HFF-Myc (cell line): Measurements from ENCODE around the gene MRPS18A.

ENCODE experiments used
- DNase-seq: peaks from one replicate; pipeline ENCODE4 v3.0.0-alpha.2; 2011; ENCODE audit warnings: low read depth; ENCODE audit errors: extremely low read depth
- H3K4me3 ChIP-seq: replicated peaks from 2 replicates; pipeline ENCODE4 v1.5.1; 2011; ENCODE audit warnings: low read depth, mild to moderate bottlenecking, control low read depth, low read length
- TF ChIP-seq, protein P1 (sequence below): IDR thresholded peaks from 2 replicates; pipeline ENCODE4 v1.5.1; 2012; ENCODE audit warnings: mild to moderate bottlenecking, low read depth, low read length, control low read depth; ENCODE audit errors: missing control alignments

Gene MRPS18A

DNA sequence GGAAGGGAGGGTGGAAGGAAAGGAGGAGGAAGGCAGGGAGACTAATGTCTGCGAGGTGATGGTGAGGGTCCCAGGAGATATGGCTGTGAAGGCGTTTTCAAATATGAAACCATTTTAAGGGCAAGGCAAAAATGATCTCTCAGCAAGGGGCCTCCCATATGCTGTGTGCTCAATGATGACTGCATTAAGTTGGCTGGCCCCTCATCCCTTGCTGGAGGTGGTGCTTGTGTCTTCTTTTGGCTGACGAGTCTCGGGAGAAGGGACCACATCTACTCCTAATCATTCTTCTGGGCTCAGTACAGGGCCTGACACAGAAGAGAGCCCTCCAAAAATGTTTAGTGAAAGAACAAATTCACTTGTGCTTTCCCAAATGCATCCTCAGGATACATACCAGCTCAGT is 23.0 kb upstream of the MRPS18A start:
- H3K4me3 ChIP-seq: no peak overlapping the region
- TF ChIP-seq, protein P1, sequence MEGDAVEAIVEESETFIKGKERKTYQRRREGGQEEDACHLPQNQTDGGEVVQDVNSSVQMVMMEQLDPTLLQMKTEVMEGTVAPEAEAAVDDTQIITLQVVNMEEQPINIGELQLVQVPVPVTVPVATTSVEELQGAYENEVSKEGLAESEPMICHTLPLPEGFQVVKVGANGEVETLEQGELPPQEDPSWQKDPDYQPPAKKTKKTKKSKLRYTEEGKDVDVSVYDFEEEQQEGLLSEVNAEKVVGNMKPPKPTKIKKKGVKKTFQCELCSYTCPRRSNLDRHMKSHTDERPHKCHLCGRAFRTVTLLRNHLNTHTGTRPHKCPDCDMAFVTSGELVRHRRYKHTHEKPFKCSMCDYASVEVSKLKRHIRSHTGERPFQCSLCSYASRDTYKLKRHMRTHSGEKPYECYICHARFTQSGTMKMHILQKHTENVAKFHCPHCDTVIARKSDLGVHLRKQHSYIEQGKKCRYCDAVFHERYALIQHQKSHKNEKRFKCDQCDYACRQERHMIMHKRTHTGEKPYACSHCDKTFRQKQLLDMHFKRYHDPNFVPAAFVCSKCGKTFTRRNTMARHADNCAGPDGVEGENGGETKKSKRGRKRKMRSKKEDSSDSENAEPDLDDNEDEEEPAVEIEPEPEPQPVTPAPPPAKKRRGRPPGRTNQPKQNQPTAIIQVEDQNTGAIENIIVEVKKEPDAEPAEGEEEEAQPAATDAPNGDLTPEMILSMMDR: no peak
- no peak for DNase-seq

DNA sequence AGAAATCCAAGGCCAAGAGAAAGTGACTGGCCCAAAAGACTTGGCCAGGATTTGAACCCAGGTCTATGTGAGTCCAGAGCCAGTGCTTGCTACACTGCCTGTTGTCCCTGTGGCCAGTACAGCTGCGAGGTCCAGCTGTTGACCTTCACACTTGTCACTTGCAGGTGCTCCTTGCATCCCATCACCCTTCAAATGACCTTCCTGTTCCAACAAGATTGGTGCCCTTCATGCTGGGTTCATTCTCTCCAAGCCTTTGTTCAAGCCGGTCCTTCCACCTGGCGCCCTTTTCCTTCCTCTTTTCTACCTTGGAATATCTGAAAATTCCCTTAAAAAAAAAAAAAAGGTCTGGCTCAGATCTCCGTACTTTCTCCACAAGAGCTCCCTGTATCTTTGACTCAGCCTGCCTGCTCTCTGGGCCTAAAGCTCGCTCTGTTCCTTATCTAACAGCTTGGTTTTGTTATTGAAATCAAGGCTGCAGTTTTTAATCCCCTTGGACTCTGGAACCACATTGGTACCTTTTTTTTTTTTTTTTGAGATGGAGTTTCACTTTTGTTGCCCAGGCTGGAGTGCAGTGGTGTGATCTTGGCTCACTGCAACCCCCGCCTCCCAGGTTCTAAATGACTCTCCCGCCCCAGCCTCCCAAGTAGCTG is 22.2 kb upstream of the MRPS18A start:
- no peak for DNase-seq
- H3K4me3 ChIP-seq: no peak overlapping the region
- TF ChIP-seq, protein P1: no peak

DNA sequence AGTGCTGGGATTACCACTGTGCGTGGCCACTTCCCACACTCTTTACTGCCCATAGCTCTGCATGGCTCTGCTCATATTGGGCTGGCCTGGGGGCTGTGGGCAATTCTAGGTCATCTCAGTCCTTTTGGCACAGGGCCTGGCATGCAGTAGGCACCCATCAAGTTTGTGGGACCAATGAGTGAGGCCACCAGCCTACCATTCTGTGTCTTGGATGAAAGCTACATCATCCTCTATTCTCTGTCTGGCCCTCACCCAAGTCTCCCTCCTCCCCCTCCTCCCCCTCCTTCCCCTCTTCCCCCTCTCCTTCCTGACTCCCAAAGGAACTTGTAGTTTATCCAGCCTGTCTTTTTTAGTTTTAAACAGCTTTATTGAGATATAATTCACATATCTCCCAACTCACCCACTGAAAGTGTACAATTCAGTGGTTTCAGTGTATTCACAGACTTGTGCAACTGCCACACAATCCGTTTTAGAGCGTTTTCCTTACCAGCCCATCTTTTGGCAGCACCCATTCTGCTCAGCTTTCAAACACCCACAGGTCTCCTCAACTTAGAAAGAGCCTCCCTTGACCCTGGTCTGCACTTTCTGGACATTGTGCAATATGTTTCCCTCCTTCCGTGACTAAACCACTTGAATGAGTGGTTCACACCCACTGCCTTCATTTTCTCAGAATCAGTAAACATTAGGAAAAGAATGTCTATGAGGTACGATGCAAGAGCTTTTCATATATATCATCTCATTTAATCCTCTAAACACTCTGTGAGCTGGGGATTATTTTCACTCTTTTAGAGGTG is 21.5 kb upstream of the MRPS18A start:
- H3K4me3 ChIP-seq: no peak overlapping the region
- DNase-seq: no peak
- TF ChIP-seq, protein P1: no peak

DNA sequence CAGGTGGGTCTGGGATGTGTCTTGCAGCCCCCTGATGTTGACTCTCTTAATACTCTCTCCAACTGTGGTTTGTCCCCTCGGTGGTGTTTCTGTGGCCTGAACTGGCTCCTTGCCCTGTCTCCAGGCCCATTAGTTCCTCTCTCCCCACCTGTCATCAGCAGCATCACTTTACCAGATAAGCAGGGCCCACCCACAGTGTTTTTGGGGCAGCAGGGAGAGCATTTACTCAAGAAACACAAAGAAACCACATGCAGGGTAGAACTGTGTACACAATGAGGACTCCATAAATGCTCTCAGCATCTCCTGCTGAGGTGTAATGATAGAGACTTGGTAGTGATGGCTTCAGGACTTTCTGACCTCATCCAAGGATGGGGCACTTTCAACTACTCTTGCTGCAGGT is 20.2 kb upstream of the MRPS18A start:
- H3K4me3 ChIP-seq: no peak overlapping the region
- DNase-seq: no peak
- TF ChIP-seq, protein P1: no peak

DNA sequence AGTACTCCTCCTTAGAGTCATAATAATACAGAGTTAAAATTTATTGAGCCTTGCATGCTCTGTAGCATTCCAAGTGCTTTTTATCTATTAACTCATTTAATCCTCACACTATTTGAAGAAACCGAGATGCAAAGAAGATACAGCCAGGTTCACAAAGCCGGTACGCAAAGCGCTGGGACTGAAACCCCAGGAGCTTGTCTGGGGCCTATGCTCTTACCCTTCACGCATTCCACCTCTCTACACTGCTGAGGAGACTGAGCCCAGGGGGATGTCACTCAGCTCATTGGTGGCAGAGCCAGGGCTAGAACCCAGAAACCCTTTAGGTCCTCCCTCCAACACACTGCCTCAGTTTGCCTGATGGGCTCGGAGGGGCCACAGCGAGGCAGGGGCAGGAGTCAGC is 19.7 kb upstream of the MRPS18A start:
- H3K4me3 ChIP-seq: no peak overlapping the region
- DNase-seq: no peak
- TF ChIP-seq, protein P1: no peak

DNA sequence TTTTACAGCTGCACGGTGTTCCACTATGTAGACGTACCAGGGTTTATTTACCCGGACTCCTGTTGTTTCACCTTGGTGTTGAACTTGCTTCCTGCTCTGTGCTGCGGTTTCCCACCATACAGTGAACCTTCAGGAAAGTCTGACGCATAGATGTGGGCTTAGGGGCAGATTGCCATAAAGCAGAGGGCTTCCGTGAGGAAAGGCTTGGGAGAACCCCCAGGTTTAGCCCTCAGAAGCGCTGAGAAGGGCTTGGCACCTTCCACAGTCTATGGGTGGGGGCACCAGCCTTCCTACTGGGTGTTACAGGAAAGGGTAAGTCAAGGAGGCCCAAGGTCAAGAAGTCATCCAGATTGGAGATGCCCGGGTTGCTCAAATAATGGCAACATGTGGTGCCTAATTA is 19.2 kb upstream of the MRPS18A start:
- TF ChIP-seq, protein P1: no peak
- no peak overlapping the region for H3K4me3 ChIP-seq
- DNase-seq: no peak
